Measurements from ENCODE around the gene CCNL2.

CCNL2 gene

DNA sequence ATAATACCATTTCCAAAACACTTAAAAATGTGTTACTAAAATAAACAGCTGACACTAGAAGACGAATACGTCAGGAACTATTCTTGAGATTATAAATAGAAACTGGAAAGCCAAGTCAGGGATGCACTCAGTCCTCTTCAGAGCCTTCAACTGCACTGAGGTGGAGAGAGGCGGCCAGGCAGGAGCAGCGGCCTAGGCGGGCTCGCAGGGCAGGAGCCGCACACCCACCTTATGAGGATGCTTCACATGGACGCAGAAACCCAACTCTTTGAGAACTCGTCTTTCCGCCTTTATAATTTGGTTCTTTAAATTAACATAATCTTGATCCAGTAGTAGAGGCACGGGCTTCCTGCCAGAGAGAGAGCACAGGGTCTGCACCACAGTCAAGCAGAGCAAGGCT is 4.0 kb downstream of the CCNL2 start:
- no peak for DNase-seq (ENCODE audit: low spot score)
- TF ChIP-seq, protein P1, sequence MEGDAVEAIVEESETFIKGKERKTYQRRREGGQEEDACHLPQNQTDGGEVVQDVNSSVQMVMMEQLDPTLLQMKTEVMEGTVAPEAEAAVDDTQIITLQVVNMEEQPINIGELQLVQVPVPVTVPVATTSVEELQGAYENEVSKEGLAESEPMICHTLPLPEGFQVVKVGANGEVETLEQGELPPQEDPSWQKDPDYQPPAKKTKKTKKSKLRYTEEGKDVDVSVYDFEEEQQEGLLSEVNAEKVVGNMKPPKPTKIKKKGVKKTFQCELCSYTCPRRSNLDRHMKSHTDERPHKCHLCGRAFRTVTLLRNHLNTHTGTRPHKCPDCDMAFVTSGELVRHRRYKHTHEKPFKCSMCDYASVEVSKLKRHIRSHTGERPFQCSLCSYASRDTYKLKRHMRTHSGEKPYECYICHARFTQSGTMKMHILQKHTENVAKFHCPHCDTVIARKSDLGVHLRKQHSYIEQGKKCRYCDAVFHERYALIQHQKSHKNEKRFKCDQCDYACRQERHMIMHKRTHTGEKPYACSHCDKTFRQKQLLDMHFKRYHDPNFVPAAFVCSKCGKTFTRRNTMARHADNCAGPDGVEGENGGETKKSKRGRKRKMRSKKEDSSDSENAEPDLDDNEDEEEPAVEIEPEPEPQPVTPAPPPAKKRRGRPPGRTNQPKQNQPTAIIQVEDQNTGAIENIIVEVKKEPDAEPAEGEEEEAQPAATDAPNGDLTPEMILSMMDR (IDR thresholded peaks at IDR 0.05; ENCODE audit: extremely low read depth, missing control alignments): no peak

DNA sequence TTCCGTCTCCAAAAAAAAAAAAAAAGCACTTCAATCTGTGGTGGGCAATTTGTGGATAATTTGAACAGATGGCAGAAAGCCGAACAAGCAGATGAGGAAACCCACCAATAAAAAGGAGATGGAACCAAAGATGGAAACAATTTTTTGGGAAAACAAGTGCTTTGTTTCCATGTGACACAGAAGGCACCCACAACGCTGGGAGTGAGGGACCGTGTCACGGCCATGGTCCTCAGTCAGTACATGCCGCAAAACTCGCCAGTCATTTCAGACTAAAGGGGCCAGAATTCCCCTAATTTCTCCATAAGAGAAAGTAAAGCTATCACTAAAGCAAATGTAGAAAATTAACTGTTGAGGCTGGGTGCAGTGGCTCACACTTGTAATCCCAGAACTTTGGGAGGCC is 5.0 kb downstream of the CCNL2 start:
- TF ChIP-seq, protein P1 (IDR thresholded peaks at IDR 0.05; ENCODE audit: extremely low read depth, missing control alignments): no peak
- no peak for DNase-seq (ENCODE audit: low spot score)

DNA sequence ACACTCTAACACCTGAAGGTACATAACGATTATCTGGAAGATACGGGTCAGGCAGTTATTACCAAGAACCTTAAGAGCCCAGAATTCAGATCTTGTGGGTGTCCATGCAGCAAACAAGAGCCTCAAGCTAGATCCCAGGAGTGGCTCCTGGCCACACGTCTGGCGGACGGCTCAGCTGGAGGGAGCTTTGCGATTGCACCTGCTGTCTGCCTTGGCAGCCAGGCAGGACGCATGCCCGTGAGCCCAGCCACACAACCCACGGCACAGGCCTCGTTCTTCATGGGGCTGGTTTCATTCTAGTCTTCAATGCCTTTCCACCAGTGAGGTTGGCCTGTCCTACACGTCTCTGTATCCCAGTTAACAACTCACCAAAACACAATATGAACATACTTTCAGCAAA is 5.7 kb downstream of the CCNL2 start:
- TF ChIP-seq, protein P1 (IDR thresholded peaks at IDR 0.05; ENCODE audit: extremely low read depth, missing control alignments): no peak
- no peak for DNase-seq (ENCODE audit: low spot score)

DNA sequence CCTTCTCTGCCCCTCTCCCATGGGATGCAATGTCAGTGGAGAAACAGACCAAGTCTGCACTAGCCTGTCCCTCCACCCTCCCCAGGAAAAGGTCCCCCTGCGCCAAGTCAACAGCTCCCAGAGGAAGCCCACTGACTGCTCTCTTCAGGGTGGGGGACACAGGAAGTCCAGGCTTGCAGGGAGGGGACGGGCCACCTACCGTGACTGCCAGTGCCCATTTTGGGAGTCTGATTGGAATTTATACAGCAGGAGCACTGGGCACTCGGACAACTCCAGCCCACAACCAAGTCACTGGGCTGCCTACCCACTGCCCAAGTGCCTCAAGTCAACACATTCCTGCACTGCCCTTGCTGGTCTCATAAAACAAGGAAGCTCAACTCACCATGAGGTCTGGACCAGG is 6.1 kb downstream of the CCNL2 start:
- DNase-seq (ENCODE audit: low spot score): no peak
- TF ChIP-seq, protein P1 (IDR thresholded peaks at IDR 0.05; ENCODE audit: extremely low read depth, missing control alignments): no peak

DNA sequence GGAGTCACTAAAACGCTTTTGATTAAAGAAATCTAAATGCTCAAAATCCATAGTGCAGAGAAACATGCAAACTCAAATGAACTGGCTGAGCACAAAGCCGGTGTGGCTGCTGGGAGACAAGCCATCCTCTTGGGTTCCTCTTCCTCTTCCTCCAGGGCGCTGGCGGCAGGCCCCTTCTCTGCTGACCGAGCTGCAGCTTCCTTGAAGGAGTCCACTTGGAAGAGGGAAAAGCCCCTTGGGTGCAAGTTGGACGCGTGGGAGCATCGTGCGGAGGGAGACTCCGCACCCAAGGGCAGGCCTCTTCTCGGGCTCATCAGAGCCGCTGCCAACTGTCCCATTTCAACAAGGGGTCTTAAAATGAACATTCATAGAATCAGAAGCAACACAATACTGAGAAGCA is 7.9 kb downstream of the CCNL2 start:
- TF ChIP-seq, protein P1 (IDR thresholded peaks at IDR 0.05; ENCODE audit: extremely low read depth, missing control alignments): no peak
- DNase-seq (ENCODE audit: low spot score): no peak

DNA sequence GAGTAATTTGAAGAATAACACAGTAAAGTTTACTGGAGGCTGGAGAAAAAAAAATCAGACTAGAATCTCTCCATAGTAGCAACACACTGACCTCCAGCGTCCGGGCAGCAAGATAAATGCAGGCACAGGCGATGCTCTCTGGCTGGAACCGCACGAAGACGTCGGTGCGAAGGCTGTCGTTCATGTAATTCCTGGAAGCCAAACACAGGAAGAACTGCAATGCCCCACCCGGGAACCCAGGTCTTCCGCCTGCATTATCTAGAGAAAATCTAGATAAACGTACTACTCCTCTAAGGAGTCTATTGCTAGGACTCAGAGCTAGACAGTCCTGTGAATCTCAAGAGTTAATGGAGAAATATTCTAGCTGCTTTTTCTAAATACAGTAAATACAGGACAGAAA is 8.5 kb downstream of the CCNL2 start:
- DNase-seq (ENCODE audit: low spot score): no peak
- TF ChIP-seq, protein P1 (IDR thresholded peaks at IDR 0.05; ENCODE audit: extremely low read depth, missing control alignments): no peak

DNA sequence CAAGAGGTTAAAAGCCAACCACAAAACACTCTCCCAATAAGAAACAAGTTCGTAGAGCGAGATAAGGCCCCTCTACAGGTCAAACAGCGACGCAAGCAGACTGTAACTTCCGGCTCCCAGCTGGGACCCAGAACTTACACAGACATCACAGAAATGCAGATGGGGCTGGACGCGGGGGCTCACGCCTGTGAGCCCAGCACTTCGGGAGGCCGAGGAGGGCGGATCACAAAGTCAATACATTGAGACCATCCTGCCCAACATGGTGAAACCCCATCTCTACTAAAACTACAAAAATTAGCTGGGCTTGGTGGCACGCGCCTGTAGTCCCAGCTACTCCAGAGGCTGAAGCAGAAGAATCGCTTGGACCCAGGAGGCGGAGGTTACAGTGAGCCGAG is 11.1 kb downstream of the CCNL2 start:
- no peak for DNase-seq (ENCODE audit: low spot score)
- TF ChIP-seq, protein P1 (IDR thresholded peaks at IDR 0.05; ENCODE audit: extremely low read depth, missing control alignments): no peak

All from GM20000 (cell line).